B cell (primary cell): ENCODE measurements around the gene TRMT2A. TPM values are rescaled to one million over a fixed set of nuclear protein-coding genes. Genes with fewer than 3 reads are reported as not detected.

Source experiments
- ATAC-seq: fragments of 200-7000 bp; cut with Tn5 transposase; one replicate; pipeline ENCODE4 v1.10.0; 2021; ENCODE audit warnings: low read depth, mild to moderate bottlenecking, moderate number of reproducible peaks, moderate library complexity
- CTCF ChIA-PET: fragments of 350-600 bp; sonication (Branson Sonifier 250); formaldehyde crosslinking; loops from one replicate; lab custom pipeline; 2021; ENCODE audit warnings: antibody characterized with exemption, inconsistent platforms; lab: Charles Lee
- POLR2A ChIA-PET: fragments of 350-600 bp; sonication (Branson Sonifier 250); formaldehyde crosslinking; loops from one replicate; lab custom pipeline; 2021; ENCODE audit warnings: antibody characterized with exemption; lab: Charles Lee
- DNase-seq: peaks from one replicate; pipeline ENCODE4 v3.0.0; 2013
- H2AFZ ChIP-seq: 2 replicates; pipeline ENCODE4 v1.6.1; 2012; ENCODE audit warnings: mild to moderate bottlenecking, low read depth, low read length; ENCODE audit not compliant: insufficient read depth, poor library complexity, severe bottlenecking
- H3K27ac ChIP-seq, 2 donors: 1 replicate in 1 of 2; 2 replicates in 1 of 2; pipeline ENCODE4 v1.5.1; 2012 to 2013; ENCODE audit warnings: low read length in 2 of 2, mild to moderate bottlenecking in 2 of 2, moderate library complexity in 1 of 2
- H3K27me3 ChIP-seq, 4 experiments: fragments of 200-600 bp in 1 of 4; sonication (generic) in 1 of 4; replicated peaks in 1 of 4; 1 replicate in 2 of 4; 2 replicates in 2 of 4; pipeline versions ENCODE4 v1.6.1 to v1.7.0; 2013 to 2016; ENCODE audit warnings: low read length in 3 of 4, mild to moderate bottlenecking in 2 of 4, mixed read lengths in 1 of 4, moderate library complexity in 1 of 4; ENCODE audit not compliant: insufficient read depth in 4 of 4, control insufficient read depth in 3 of 4; ENCODE audit errors: control extremely low read depth in 1 of 4
- H3K36me3 ChIP-seq, 2 experiments: replicated peaks in 1 of 2; 1 replicate in 1 of 2; 2 replicates in 1 of 2; pipeline versions ENCODE4 v1.6.1 to v1.7.1; 2013; ENCODE audit warnings: low read length in 1 of 2; ENCODE audit not compliant: insufficient read depth in 2 of 2, control insufficient read depth in 1 of 2; ENCODE audit errors: control extremely low read depth in 1 of 2, extremely low read depth in 1 of 2
- H3K4me1 ChIP-seq, 2 donors: fragments of 200-600 bp in 1 of 2; sonication (generic) in 1 of 2; 1 replicate in 1 of 2; 2 replicates in 1 of 2; pipeline versions ENCODE4 v1.5.1 to v1.6.1; 2013 to 2017; ENCODE audit warnings: low read length in 2 of 2; ENCODE audit not compliant: control insufficient read depth in 2 of 2, insufficient read depth in 2 of 2
- H3K4me2 ChIP-seq: replicated peaks from 2 replicates; pipeline ENCODE3; 2012; ENCODE audit warnings: mild to moderate bottlenecking, low read depth, low read length; ENCODE audit not compliant: poor library complexity, severe bottlenecking
- H3K4me3 ChIP-seq, 5 experiments: fragments of 200-600 bp in 1 of 5; sonication (generic) in 1 of 5; 1 replicate in 3 of 5; 2 replicates in 2 of 5; pipeline versions ENCODE4 v1.5.1 to v1.7.0; 2011 to 2016; ENCODE audit warnings: low read length in 4 of 5, mild to moderate bottlenecking in 4 of 5, low read depth in 2 of 5, control low read depth in 1 of 5, moderate library complexity in 1 of 5; ENCODE audit not compliant: insufficient read depth in 1 of 5; ENCODE audit errors: control extremely low read depth in 1 of 5, extremely low read depth in 1 of 5
- H3K79me2 ChIP-seq: fragments of 200-600 bp; sonication (generic); one replicate; pipeline ENCODE4 v1.6.0; 2016; ENCODE audit warnings: low read length; ENCODE audit not compliant: control insufficient read depth, insufficient read depth
- H3K9ac ChIP-seq: fragments of 200-600 bp; sonication (generic); 2 replicates; pipeline ENCODE4 v1.6.1; 2017; ENCODE audit warnings: mild to moderate bottlenecking, low read length, moderate library complexity
- H3K9me3 ChIP-seq, 3 donors: one replicate each; pipeline versions ENCODE4 v1.6.1 to v1.7.1; 2013; ENCODE audit warnings: low read length in 2 of 3; ENCODE audit not compliant: control insufficient read depth in 2 of 3, insufficient read depth in 1 of 3; ENCODE audit errors: control extremely low read depth in 1 of 3
- H4K20me1 ChIP-seq: 2 replicates; pipeline ENCODE4 v1.6.0; 2012; ENCODE audit warnings: mild to moderate bottlenecking, low read length; ENCODE audit not compliant: insufficient read depth, control insufficient read depth, poor library complexity, severe bottlenecking
- H3K27ac Mint-ChIP-seq: one replicate; pipeline ENCODE4 v1.8.0; 2021; ENCODE audit warnings: mixed read lengths
- H3K27me3 Mint-ChIP-seq: one replicate; pipeline ENCODE4 v1.8.0; 2021; ENCODE audit warnings: mixed read lengths
- H3K4me1 Mint-ChIP-seq: one replicate; pipeline ENCODE4 v1.8.0; 2021; ENCODE audit warnings: mixed read lengths
- H3K4me3 Mint-ChIP-seq: one replicate; pipeline ENCODE4 v1.8.0; 2021; ENCODE audit warnings: mixed read lengths
- H3K9me3 Mint-ChIP-seq: one replicate; pipeline ENCODE4 v1.8.0; 2022; ENCODE audit warnings: mixed read lengths; ENCODE audit not compliant: insufficient read depth
- CTCF ChIP-seq: fragments of 200-600 bp; IDR thresholded peaks from one replicate; pipeline ENCODE4 v1.8.0; 2022; ENCODE audit warnings: antibody characterized with exemption, mild to moderate bottlenecking
- EZH2 ChIP-seq: IDR thresholded peaks from 2 replicates; pipeline ENCODE4 v1.6.1; 2012; ENCODE audit warnings: borderline replicate concordance, low read depth, mild to moderate bottlenecking, moderate library complexity, low read length; ENCODE audit not compliant: insufficient read depth, poor library complexity, severe bottlenecking
- WGBS: methylation state at CpG from one replicate; pipeline ENCODE4 v1.1.5; 2013; ENCODE audit warnings: missing lambda C conversion rate; ENCODE audit not compliant: insufficient coverage; 5-methylcytosine and 5-hydroxymethylcytosine counted together
- intact Hi-C: fragments of 100-400 bp; cut with micrococcal nuclease; formaldehyde crosslinking; loops from one replicate; pipeline ENCODE4 v1.10.0; 2022
- polyA plus RNA-seq: library from polyadenylated mRNA; depleted of rRNA; stranded (reverse); fragments of >200 nt; gene quantifications from 2 replicates; pipeline ENCODE4 v1.2.3, GENCODE V29; 2012
- total RNA-seq, 2 donors: library from RNA; stranded (reverse); fragments of 120-200 nt in 1 of 2; gene quantifications; 1 replicate in 1 of 2; 2 replicates in 1 of 2; pipeline versions ENCODE4 v1.2.3 to v1.2.4, GENCODE V29; 2013 to 2022

TRMT2A gene
- total and polyA plus RNA-seq, 2 donors (not counting 1 experiment from before 2014, with no cell fraction given): 95.7 to 144 TPM

GRCh38 chr22:20140107-20140445, 23.1 kb upstream of the TRMT2A start:
- Mint-ChIP-seq H3K27me3 (no peaks in the 10 kb centered on the region), H3K9me3 (no peaks in the 10 kb centered on the region), H3K4me1 (peaks cover 21% of the 10 kb centered on the region), H3K4me3 (no peak overlapping the region), H3K27ac (no peak overlapping the region)
- H3K9ac ChIP-seq: no peak overlapping the region
- H3K4me1 ChIP-seq: peaks cover 3 to 22% of the 10 kb centered on the region in 2 donors
- H3K79me2 ChIP-seq: peaks cover 18% of the 10 kb centered on the region
- intact Hi-C loops: no loop called here
- H3K4me2 ChIP-seq: no peak overlapping the region
- TF ChIP-seq CTCF (no peak), EZH2 (no peak)
- ChIA-PET CTCF (no interaction called here), POLR2A (no interaction called here)
- no peak overlapping the region for H3K4me3 ChIP-seq
- H3K27ac ChIP-seq: no peak overlapping the region
- H2AFZ ChIP-seq: no peak overlapping the region
- no peaks in the 10 kb centered on the region for H3K27me3 ChIP-seq
- peaks cover 0 to 7% of the 10 kb centered on the region in 2 experiments for H3K36me3 ChIP-seq
- peaks cover 44% of the 10 kb centered on the region for H4K20me1 ChIP-seq
- DNase-seq (no peak), ATAC-seq (no peak)
- WGBS: 94% methylated on average over 9 of the region's 11 CpGs
- H3K9me3 ChIP-seq: no peaks in the 10 kb centered on the region

GRCh38 chr22:20139391-20140106, 22.5 kb upstream of the TRMT2A start:
- Histone ChIP-seq H4K20me1 (peaks cover 49% of the 10 kb centered on the region), H3K27ac (no peak overlapping the region), H3K9me3 (no peaks in the 10 kb centered on the region), H2AFZ (no peak overlapping the region), H3K4me2 (no peak overlapping the region), H3K27me3 (no peaks in the 10 kb centered on the region), H3K4me1 (peaks cover 3 to 23% of the 10 kb centered on the region in 2 donors), H3K36me3 (peaks cover 0 to 7% of the 10 kb centered on the region in 2 experiments), H3K9ac (no peak overlapping the region), H3K79me2 (peaks cover 24% of the 10 kb centered on the region), H3K4me3 (no peak overlapping the region)
- Mint-ChIP-seq H3K4me1 (peaks cover 24% of the 10 kb centered on the region), H3K4me3 (no peak overlapping the region), H3K27me3 (no peaks in the 10 kb centered on the region), H3K9me3 (no peaks in the 10 kb centered on the region), H3K27ac (no peak overlapping the region)
- ChIA-PET CTCF (no interaction called here), POLR2A (no interaction called here)
- ATAC-seq (no peak), DNase-seq (no peak)
- no peak for TF ChIP-seq EZH2
- no peak for TF ChIP-seq CTCF
- intact Hi-C loops: no loop called here
- 98% methylated on average over 36 of the region's 36 CpGs for WGBS
